ENCODE measurements around the gene AKAP13. TPM values are rescaled to one million over a fixed set of nuclear protein-coding genes. Genes with fewer than 3 reads are reported as not detected.

AKAP13 gene
- total and polyA plus RNA-seq, 2 donors = 84.2 to 206 TPM

- Histone ChIP-seq H3K36me3 (ENCODE audit: insufficient read depth) (no peaks in the 10 kb centered on the region), H3K4me3 (ENCODE audit: low read depth, low read length) (no peak overlapping the region), H3K27ac (ENCODE audit: low read depth) (no peak overlapping the region), H3K4me1 (ENCODE audit: insufficient read depth) (no peaks in the 10 kb centered on the region)
- DNase-seq (ENCODE audit: extremely low spot score) = no peak
These were observed 81.6 kb downstream of the AKAP13 start for GRCh38 chr15:85462029-85462428.

GRCh38 chr15:85463276-85463892, 83.0 kb downstream of the AKAP13 start:
- H3K36me3 ChIP-seq (ENCODE audit: insufficient read depth) = no peaks in the 10 kb centered on the region
- 86% methylated on average over 4 of the region's 4 CpGs for WGBS
- no peak overlapping the region for H3K27ac ChIP-seq (ENCODE audit: low read depth)
- no peak for DNase-seq (ENCODE audit: extremely low spot score)
- no peak overlapping the region for H3K4me3 ChIP-seq (ENCODE audit: low read depth, low read length)
- no peaks in the 10 kb centered on the region for H3K4me1 ChIP-seq (ENCODE audit: insufficient read depth)

- Histone ChIP-seq H3K4me3 (ENCODE audit: low read depth, low read length) (no peak overlapping the region), H3K4me1 (ENCODE audit: insufficient read depth) (no peaks in the 10 kb centered on the region), H3K27ac (ENCODE audit: low read depth) (no peak overlapping the region), H3K36me3 (ENCODE audit: insufficient read depth) (no peaks in the 10 kb centered on the region)
- DNase-seq (ENCODE audit: extremely low spot score) = no peak
- 53% methylated on average over 6 of the region's 6 CpGs for WGBS
These were observed 83.6 kb downstream of the AKAP13 start for GRCh38 chr15:85463976-85464375.

GRCh38 chr15:85464471-85464870, 84.1 kb downstream of the AKAP13 start:
- Histone ChIP-seq H3K36me3 (ENCODE audit: insufficient read depth) (no peaks in the 10 kb centered on the region), H3K27ac (ENCODE audit: low read depth) (no peak overlapping the region)
- DNase-seq (ENCODE audit: extremely low spot score) = no peak

GRCh38 chr15:85470563-85471271, 90.3 kb downstream of the AKAP13 start:
- H3K36me3 ChIP-seq (ENCODE audit: insufficient read depth) = no peaks in the 10 kb centered on the region
- no peak overlapping the region for H3K4me3 ChIP-seq (ENCODE audit: low read depth, low read length)
- 73% methylated on average over 8 of the region's 8 CpGs for WGBS
- H3K27ac ChIP-seq (ENCODE audit: low read depth) = no peak overlapping the region
- H3K4me1 ChIP-seq (ENCODE audit: insufficient read depth) = peaks cover 1% of the 10 kb centered on the region
- DNase-seq (ENCODE audit: extremely low spot score) = no peak

More at GRCh38 chr15:85464471-85464870, 84.1 kb downstream of the AKAP13 start:
- Histone ChIP-seq H3K4me1 (ENCODE audit: insufficient read depth) (no peaks in the 10 kb centered on the region), H3K4me3 (ENCODE audit: low read depth, low read length) (no peak overlapping the region)
- 73% methylated on average over 3 of the region's 3 CpGs for WGBS

- H3K4me1 ChIP-seq (ENCODE audit: insufficient read depth) = peaks cover 1% of the 10 kb centered on the region
- H3K4me3 ChIP-seq (ENCODE audit: low read depth, low read length) = no peak overlapping the region
- H3K36me3 ChIP-seq (ENCODE audit: insufficient read depth) = no peaks in the 10 kb centered on the region
- 95% methylated on average over 2 of the region's 2 CpGs for WGBS
- DNase-seq (ENCODE audit: extremely low spot score) = no peak
- no peak overlapping the region for H3K27ac ChIP-seq (ENCODE audit: low read depth)
These were observed 91.9 kb downstream of the AKAP13 start for GRCh38 chr15:85472349-85472748.

- no peak for DNase-seq (ENCODE audit: extremely low spot score)
- Histone ChIP-seq H3K36me3 (ENCODE audit: insufficient read depth) (no peaks in the 10 kb centered on the region), H3K4me3 (ENCODE audit: low read depth, low read length) (no peak overlapping the region), H3K27ac (ENCODE audit: low read depth) (no peak overlapping the region), H3K4me1 (ENCODE audit: insufficient read depth) (peaks cover 1% of the 10 kb centered on the region)
- WGBS = 29% methylated on average over 3 of the region's 3 CpGs
These were observed 93.1 kb downstream of the AKAP13 start for GRCh38 chr15:85473455-85473854.

GRCh38 chr15:85474700-85475316, 94.4 kb downstream of the AKAP13 start:
- Histone ChIP-seq H3K36me3 (ENCODE audit: insufficient read depth) (no peaks in the 10 kb centered on the region), H3K4me3 (ENCODE audit: low read depth, low read length) (no peak overlapping the region), H3K4me1 (ENCODE audit: insufficient read depth) (peaks cover 1% of the 10 kb centered on the region), H3K27ac (ENCODE audit: low read depth) (no peak overlapping the region)
- no peak for DNase-seq (ENCODE audit: extremely low spot score)
- 65% methylated on average over 8 of the region's 8 CpGs for WGBS

GRCh38 chr15:85475317-85475701, 94.9 kb downstream of the AKAP13 start:
- Histone ChIP-seq H3K27ac (ENCODE audit: low read depth) (no peak overlapping the region), H3K4me3 (ENCODE audit: low read depth, low read length) (no peak overlapping the region), H3K4me1 (ENCODE audit: insufficient read depth) (peaks cover 1% of the 10 kb centered on the region), H3K36me3 (ENCODE audit: insufficient read depth) (no peaks in the 10 kb centered on the region)
- DNase-seq (ENCODE audit: extremely low spot score) = no peak
- WGBS = 75% methylated on average over 1 of the region's 1 CpG

GRCh38 chr15:85475711-85476110, 95.3 kb downstream of the AKAP13 start:
- no peaks in the 10 kb centered on the region for H3K36me3 ChIP-seq (ENCODE audit: insufficient read depth)
- H3K4me1 ChIP-seq (ENCODE audit: insufficient read depth) = peaks cover 1% of the 10 kb centered on the region
- no peak overlapping the region for H3K27ac ChIP-seq (ENCODE audit: low read depth)
- H3K4me3 ChIP-seq (ENCODE audit: low read depth, low read length) = no peak overlapping the region
- no peak for DNase-seq (ENCODE audit: extremely low spot score)

- H3K4me3 ChIP-seq (ENCODE audit: low read depth, low read length) = no peak overlapping the region
- DNase-seq (ENCODE audit: extremely low spot score) = no peak
- peaks cover 1% of the 10 kb centered on the region for H3K4me1 ChIP-seq (ENCODE audit: insufficient read depth)
- 82% methylated on average over 2 of the region's 2 CpGs for WGBS
- H3K27ac ChIP-seq (ENCODE audit: low read depth) = no peak overlapping the region
- H3K36me3 ChIP-seq (ENCODE audit: insufficient read depth) = no peaks in the 10 kb centered on the region
These were observed 96.7 kb downstream of the AKAP13 start for GRCh38 chr15:85477061-85477460.

- DNase-seq (ENCODE audit: extremely low spot score) = no peak
- no peaks in the 10 kb centered on the region for H3K36me3 ChIP-seq (ENCODE audit: insufficient read depth)
- 38% methylated on average over 4 of the region's 4 CpGs for WGBS
- H3K4me3 ChIP-seq (ENCODE audit: low read depth, low read length) = no peak overlapping the region
- H3K4me1 ChIP-seq (ENCODE audit: insufficient read depth) = peaks cover 1% of the 10 kb centered on the region
- H3K27ac ChIP-seq (ENCODE audit: low read depth) = no peak overlapping the region
These were observed 97.3 kb downstream of the AKAP13 start for GRCh38 chr15:85477730-85478129.

- Histone ChIP-seq H3K36me3 (ENCODE audit: insufficient read depth) (no peaks in the 10 kb centered on the region), H3K4me3 (ENCODE audit: low read depth, low read length) (no peak overlapping the region), H3K27ac (ENCODE audit: low read depth) (no peak overlapping the region), H3K4me1 (ENCODE audit: insufficient read depth) (no peaks in the 10 kb centered on the region)
- DNase-seq (ENCODE audit: extremely low spot score) = no peak
- WGBS = 30% methylated on average over 4 of the region's 4 CpGs
These were observed 98.8 kb downstream of the AKAP13 start for GRCh38 chr15:85479071-85479647.

GRCh38 chr15:85480923-85481322, 100.5 kb downstream of the AKAP13 start:
- Histone ChIP-seq H3K27ac (ENCODE audit: low read depth) (no peak overlapping the region), H3K4me3 (ENCODE audit: low read depth, low read length) (no peak overlapping the region), H3K36me3 (ENCODE audit: insufficient read depth) (no peaks in the 10 kb centered on the region), H3K4me1 (ENCODE audit: insufficient read depth) (no peaks in the 10 kb centered on the region)
- 82% methylated on average over 6 of the region's 6 CpGs for WGBS
- DNase-seq (ENCODE audit: extremely low spot score) = no peak

Data from urinary bladder (tissue), 4 donors.